Measurements from ENCODE around the gene STPG1.

STPG1 gene

GRCh38 chr1:24426744-24427544, 13.4 kb upstream of the STPG1 start:
- no peak for DNase-seq (ENCODE audit: low read depth)

GRCh38 chr1:24425922-24426321, 12.3 kb upstream of the STPG1 start:
- DNase-seq (ENCODE audit: low read depth), result no peak

- no peak for DNase-seq (ENCODE audit: low read depth)
These were observed 11.9 kb upstream of the STPG1 start for GRCh38 chr1:24425441-24425840.

GRCh38 chr1:24424990-24425389, 11.4 kb upstream of the STPG1 start:
- no peak for DNase-seq (ENCODE audit: low read depth)

- no peak for DNase-seq (ENCODE audit: low read depth)
These were observed 10.6 kb upstream of the STPG1 start for GRCh38 chr1:24424207-24424606.

GRCh38 chr1:24421502-24421901, 7.9 kb upstream of the STPG1 start:
- no peak for DNase-seq (ENCODE audit: low read depth)

- DNase-seq (ENCODE audit: low read depth), result no peak
These were observed 7.0 kb upstream of the STPG1 start for GRCh38 chr1:24420547-24420946.

- DNase-seq (ENCODE audit: low read depth), result no peak
These were observed 5.5 kb upstream of the STPG1 start for GRCh38 chr1:24418898-24419628.

- DNase-seq (ENCODE audit: low read depth), result no peak
These were observed 4.1 kb upstream of the STPG1 start for GRCh38 chr1:24417681-24418080.

- DNase-seq (ENCODE audit: low read depth), result no peak
These were observed 3.2 kb upstream of the STPG1 start for GRCh38 chr1:24416666-24417391.

- DNase-seq (ENCODE audit: low read depth), result no peak
These were observed 2.5 kb upstream of the STPG1 start for GRCh38 chr1:24415910-24416665.

- DNase-seq (ENCODE audit: low read depth), result peak; percentile 93
These were observed 1.8 kb upstream of the STPG1 start, which contains the start of gene NIPAL3 for GRCh38 chr1:24415334-24415909. Gene NIPAL3, plus strand, starts transcription at chr1:24415802. Its CDS starts 3,746 bp downstream, at chr1:24419548.

- no peak for DNase-seq (ENCODE audit: low read depth)
These were observed 1.3 kb upstream of the STPG1 start for GRCh38 chr1:24414775-24415333.

- no peak for DNase-seq (ENCODE audit: low read depth)
These were observed 1.2 kb downstream of the STPG1 start for GRCh38 chr1:24412408-24412807.

- no peak for DNase-seq (ENCODE audit: low read depth)
These were observed 1.6 kb downstream of the STPG1 start for GRCh38 chr1:24411963-24412362.

- DNase-seq (ENCODE audit: low read depth), result no peak
These were observed 2.8 kb downstream of the STPG1 start for GRCh38 chr1:24410750-24411149.

GRCh38 chr1:24409535-24409934, 4.0 kb downstream of the STPG1 start:
- DNase-seq (ENCODE audit: low read depth), result no peak

GRCh38 chr1:24406788-24407187, 6.8 kb downstream of the STPG1 start:
- no peak for DNase-seq (ENCODE audit: low read depth)

GRCh38 chr1:24403806-24404205, 9.8 kb downstream of the STPG1 start:
- DNase-seq (ENCODE audit: low read depth), result no peak

GRCh38 chr1:24400065-24400464, 13.5 kb downstream of the STPG1 start:
- no peak for DNase-seq (ENCODE audit: low read depth)

GRCh38 chr1:24393892-24394291, 19.7 kb downstream of the STPG1 start:
- DNase-seq (ENCODE audit: low read depth), result no peak

All from stimulated activated CD8-positive, alpha-beta memory T cell treated with anti-CD3 and anti-CD28 coated beads, Interleukin-12 subunit alpha, Interleukin-12 subunit beta, amount 100 ng/mL, for 4 hours (primary cell).